Measurements from ENCODE around the gene AKAP14. TPM values are rescaled to one million over a fixed set of nuclear protein-coding genes. Genes with fewer than 3 reads are reported as not detected.

The AKAP14 gene
- polyA plus RNA-seq, 4 donors: 0.10 to 0.37 TPM; not detected in 2

Other genes starting within 250 kb of the AKAP14 start
- gene SEPTIN6, start 202.7 kb upstream of the AKAP14 start, polyA plus RNA-seq: 10 to 100 TPM in 1 of 4 donors, 1 to 10 TPM in 3; 3.6 to 13.0 (median 6.9) TPM
- gene SOWAHD, start 137.3 kb upstream of the AKAP14 start, polyA plus RNA-seq: 1 to 10 TPM; 3.3 to 5.7 (median 4.9) TPM
- 1,000 to 10,000 TPM; 3,740 to 8,743 (median 5,210) TPM for gene RPL39, start 104.3 kb upstream of the AKAP14 start, polyA plus RNA-seq
- 10 to 100 TPM; 13.0 to 22.1 (median 16.3) TPM for gene UPF3B, start 42.9 kb upstream of the AKAP14 start, polyA plus RNA-seq
- gene RNF113A, start 24.2 kb upstream of the AKAP14 start, polyA plus RNA-seq: 10 to 100 TPM; 17.5 to 27.5 (median 21.0) TPM
- 100 to 1,000 TPM in 3 of 4 donors, 10 to 100 TPM in 1; 87.9 to 420 (median 233) TPM for gene NDUFA1, start 24.1 kb upstream of the AKAP14 start, polyA plus RNA-seq
- gene NKAP, start 47.9 kb downstream of the AKAP14 start, polyA plus RNA-seq: 1 to 10 TPM; 4.9 to 9.2 (median 5.0) TPM
- not detected for gene RHOXF2B, start 181.8 kb downstream of the AKAP14 start, polyA plus RNA-seq
- gene RHOXF1, start 220.0 kb downstream of the AKAP14 start, polyA plus RNA-seq: 1 to 10 TPM in 2 of 4 donors, not detected in 2; 1.0 to 1.1 TPM

Data from small intestine (tissue), 4 donors.